Measurements from ENCODE around the gene MUS81.
"Not testable (repeated sequence)": the region's sequence is repeated elsewhere in the genome, so short reads cannot be mapped to it uniquely, and the experiment has no call there.

MUS81 gene

GRCh38 chr11:65890324-65891218 lies 30.3 kb downstream of the MUS81 start, which contains the start of gene CCDC85B:
Gene CCDC85B, plus strand, starts transcription at chr11:65890673. Its CDS starts 111 bp downstream, at chr11:65890784.
- DNase-seq (ENCODE audit: low read depth, low spot score): no peak

- no peak for DNase-seq (ENCODE audit: low read depth, low spot score)
Observed at GRCh38 chr11:65891219-65892136, 31.2 kb downstream of the MUS81 start.

GRCh38 chr11:65892137-65892540 lies 31.9 kb downstream of the MUS81 start:
- not testable (repeated sequence) for DNase-seq (ENCODE audit: low read depth, low spot score)

GRCh38 chr11:65892661-65893317 lies 32.6 kb downstream of the MUS81 start:
- no peak for DNase-seq (ENCODE audit: low read depth, low spot score)

GRCh38 chr11:65894034-65894591 lies 33.9 kb downstream of the MUS81 start:
- DNase-seq (ENCODE audit: low read depth, low spot score): no peak

GRCh38 chr11:65895482-65895981 lies 35.3 kb downstream of the MUS81 start:
- no peak for DNase-seq (ENCODE audit: low read depth, low spot score)

- DNase-seq (ENCODE audit: low read depth, low spot score): no peak
Observed at GRCh38 chr11:65896034-65896999, 36.1 kb downstream of the MUS81 start.

- DNase-seq (ENCODE audit: low read depth, low spot score): no peak
Observed at GRCh38 chr11:65897020-65897471, 36.8 kb downstream of the MUS81 start.

- no peak for DNase-seq (ENCODE audit: low read depth, low spot score)
Observed at GRCh38 chr11:65898656-65899355, 38.6 kb downstream of the MUS81 start.

- no peak for DNase-seq (ENCODE audit: low read depth, low spot score)
Observed at GRCh38 chr11:65899356-65900124, 39.3 kb downstream of the MUS81 start.

- DNase-seq (ENCODE audit: low read depth, low spot score): peak; percentile 75
Observed at GRCh38 chr11:65900125-65900898, 40.1 kb downstream of the MUS81 start, which contains the start of gene FOSL1. Gene FOSL1, minus strand, starts transcription at chr11:65900388. Its CDS starts 49 bp downstream, at chr11:65900339.

- no peak for DNase-seq (ENCODE audit: low read depth, low spot score)
Observed at GRCh38 chr11:65900899-65901180, 40.6 kb downstream of the MUS81 start.

GRCh38 chr11:65903068-65903481 lies 42.8 kb downstream of the MUS81 start:
- DNase-seq (ENCODE audit: low read depth, low spot score): no peak

- DNase-seq (ENCODE audit: low read depth, low spot score): no peak
Observed at GRCh38 chr11:65903715-65904114, 43.5 kb downstream of the MUS81 start.

- DNase-seq (ENCODE audit: low read depth, low spot score): no peak
Observed at GRCh38 chr11:65906602-65907001, 46.4 kb downstream of the MUS81 start.

- DNase-seq (ENCODE audit: low read depth, low spot score): no peak
Observed at GRCh38 chr11:65907878-65908277, 47.6 kb downstream of the MUS81 start.

GRCh38 chr11:65911682-65912568 lies 51.7 kb downstream of the MUS81 start:
- no peak for DNase-seq (ENCODE audit: low read depth, low spot score)
